Coronary artery (tissue), 2 donors: ENCODE data around the gene NOXA1.
"Not testable (repeated sequence)": the region's sequence is repeated elsewhere in the genome, so short reads cannot be mapped to it uniquely, and the experiment has no call there.

ENCODE experiments used
- DNase-seq: peaks from one replicate; pipeline ENCODE4 v3.0.0-alpha.2; 2017; ENCODE audit warnings: low spot score
- H3K27ac ChIP-seq, 2 donors: fragments of 200-600 bp; sonication (generic); one replicate each; pipeline ENCODE4 v1.5.1; 2016 to 2019
- H3K4me3 ChIP-seq: fragments of 200-600 bp; sonication (generic); 2 replicates; pipeline ENCODE4 v1.5.1; 2016; ENCODE audit warnings: mild to moderate bottlenecking, moderate library complexity
- CTCF ChIP-seq: fragments of 200-600 bp; sonication (generic); IDR thresholded peaks from one replicate; pipeline ENCODE4 v1.5.1; 2019; ENCODE audit warnings: antibody characterized with exemption

Gene NOXA1

GRCh38 chr9:137408651-137409405 lies 14.4 kb upstream of the NOXA1 start:
- Histone ChIP-seq H3K4me3 (no peak overlapping the region), H3K27ac (peak overlapping the region in 1 of 2 donors; percentile 24)
- no peak for TF ChIP-seq CTCF
- no peak for DNase-seq

- no peak for TF ChIP-seq CTCF
- H3K27ac ChIP-seq = peak overlapping the region in 1 of 2 donors; percentile 24
- H3K4me3 ChIP-seq = no peak overlapping the region
- DNase-seq = no peak
These were observed 13.7 kb upstream of the NOXA1 start for GRCh38 chr9:137409515-137409914.

- not testable (repeated sequence) for H3K4me3 ChIP-seq, DNase-seq
- H3K27ac ChIP-seq = peak overlapping the region in 1 of 2 donors; percentile 75
These were observed 12.8 kb upstream of the NOXA1 start for GRCh38 chr9:137410236-137410890.

GRCh38 chr9:137410891-137411249 lies 12.3 kb upstream of the NOXA1 start:
- DNase-seq = no peak
- Histone ChIP-seq H3K27ac (peak overlapping the region in 1 of 2 donors; percentile 75), H3K4me3 (peak overlapping the region; percentile 47)
- no peak for TF ChIP-seq CTCF

GRCh38 chr9:137411260-137411644 lies 11.9 kb upstream of the NOXA1 start:
- H3K27ac ChIP-seq = peak overlapping the region in 1 of 2 donors; percentile 75

GRCh38 chr9:137411645-137412380 lies 11.4 kb upstream of the NOXA1 start:
- DNase-seq = no peak
- Histone ChIP-seq H3K4me3 (peak overlapping the region; percentile 47), H3K27ac (peak overlapping the region; percentile 17 to 75)
- no peak for TF ChIP-seq CTCF

More at GRCh38 chr9:137411260-137411644, 11.9 kb upstream of the NOXA1 start:
- no peak for DNase-seq
- TF ChIP-seq CTCF = no peak
- H3K4me3 ChIP-seq = peak overlapping the region; percentile 47

GRCh38 chr9:137412431-137412830 lies 10.8 kb upstream of the NOXA1 start:
- H3K27ac ChIP-seq = peak overlapping the region in 1 of 2 donors; percentile 47
- H3K4me3 ChIP-seq = no peak overlapping the region
- no peak for DNase-seq
- TF ChIP-seq CTCF = no peak
